Measurements from ENCODE around the gene NIF3L1. TPM values are rescaled to one million over a fixed set of nuclear protein-coding genes. Genes with fewer than 3 reads are reported as not detected.

Gene NIF3L1
- total and polyA plus RNA-seq, 2 of the 13 experiments (the other 11 are each of a cell fraction or from before 2014, with no cell fraction given): 67.9 to 75.2 TPM

DNA sequence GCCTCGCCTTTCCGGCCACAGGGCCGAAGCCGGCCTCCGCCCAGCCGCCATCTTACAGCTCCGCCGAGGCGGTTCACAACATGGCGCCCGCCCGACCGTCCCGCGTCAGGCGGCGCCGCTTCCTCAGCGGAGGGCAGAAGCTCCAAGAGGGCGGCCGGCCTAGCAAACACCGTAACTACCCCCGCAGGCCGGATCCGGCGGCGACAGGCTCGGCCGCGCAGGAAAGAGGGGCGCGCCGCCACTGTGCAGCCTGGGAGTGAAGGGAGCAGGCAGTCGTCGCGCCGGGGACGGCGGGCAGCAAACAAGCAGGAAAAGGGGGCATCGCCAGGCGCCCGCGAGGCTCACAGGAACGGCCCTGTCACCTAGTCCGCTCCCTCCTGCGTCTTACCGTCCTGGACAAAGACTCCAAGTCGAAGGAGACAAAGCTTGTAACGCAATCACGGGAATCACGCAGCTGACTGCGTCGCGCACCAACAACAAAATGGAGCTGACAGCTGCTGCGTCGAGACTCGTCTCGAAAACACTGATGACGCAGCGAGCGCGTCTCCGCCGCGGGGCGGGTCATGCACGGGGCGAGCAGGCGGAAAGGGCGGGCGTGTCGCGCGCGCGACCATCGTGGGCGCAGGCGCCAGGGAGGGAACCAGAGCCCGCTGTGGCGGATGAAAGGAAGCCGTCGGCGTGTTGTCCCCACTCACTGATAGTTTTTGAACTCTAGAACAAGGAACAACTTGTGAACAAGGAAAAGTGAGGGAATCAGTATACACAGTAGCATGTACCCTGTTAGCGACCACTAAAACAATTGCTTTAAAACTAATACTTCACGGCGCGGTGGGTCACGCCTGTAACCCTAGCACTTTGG lies 24.8 kb upstream of the NIF3L1 start, which contains the start of gene CLK1 (continued):
- TF ChIP-seq, protein P1, sequence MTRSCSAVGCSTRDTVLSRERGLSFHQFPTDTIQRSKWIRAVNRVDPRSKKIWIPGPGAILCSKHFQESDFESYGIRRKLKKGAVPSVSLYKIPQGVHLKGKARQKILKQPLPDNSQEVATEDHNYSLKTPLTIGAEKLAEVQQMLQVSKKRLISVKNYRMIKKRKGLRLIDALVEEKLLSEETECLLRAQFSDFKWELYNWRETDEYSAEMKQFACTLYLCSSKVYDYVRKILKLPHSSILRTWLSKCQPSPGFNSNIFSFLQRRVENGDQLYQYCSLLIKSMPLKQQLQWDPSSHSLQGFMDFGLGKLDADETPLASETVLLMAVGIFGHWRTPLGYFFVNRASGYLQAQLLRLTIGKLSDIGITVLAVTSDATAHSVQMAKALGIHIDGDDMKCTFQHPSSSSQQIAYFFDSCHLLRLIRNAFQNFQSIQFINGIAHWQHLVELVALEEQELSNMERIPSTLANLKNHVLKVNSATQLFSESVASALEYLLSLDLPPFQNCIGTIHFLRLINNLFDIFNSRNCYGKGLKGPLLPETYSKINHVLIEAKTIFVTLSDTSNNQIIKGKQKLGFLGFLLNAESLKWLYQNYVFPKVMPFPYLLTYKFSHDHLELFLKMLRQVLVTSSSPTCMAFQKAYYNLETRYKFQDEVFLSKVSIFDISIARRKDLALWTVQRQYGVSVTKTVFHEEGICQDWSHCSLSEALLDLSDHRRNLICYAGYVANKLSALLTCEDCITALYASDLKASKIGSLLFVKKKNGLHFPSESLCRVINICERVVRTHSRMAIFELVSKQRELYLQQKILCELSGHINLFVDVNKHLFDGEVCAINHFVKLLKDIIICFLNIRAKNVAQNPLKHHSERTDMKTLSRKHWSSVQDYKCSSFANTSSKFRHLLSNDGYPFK (CRISPR knock-in tag; IDR thresholded peaks at IDR 0.05; ENCODE audit: borderline replicate concordance): peak; percentile 97
- TF ChIP-seq CBX1 (IDR thresholded peaks at IDR 0.05; ENCODE audit: low read depth) (peak; percentile 93), ZNF580 (CRISPR knock-in tag; IDR thresholded peaks at IDR 0.05; ENCODE audit: borderline replicate concordance, low read depth) (peak; percentile 91; the same call in 1 of the 2 replicates), SALL2 (CRISPR knock-in tag; IDR thresholded peaks at IDR 0.05) (peak; percentile 99), NAIF1 (CRISPR knock-in tag; IDR thresholded peaks at IDR 0.05; ENCODE audit: borderline replicate concordance) (peak; percentile 88), KLF6 (CRISPR knock-in tag; IDR thresholded peaks at IDR 0.05) (peak; percentile 99; the same call in 1 of the 2 replicates), ZBTB39 (CRISPR knock-in tag; IDR thresholded peaks at IDR 0.05) (no peak), ZNF563 (CRISPR knock-in tag; IDR thresholded peaks at IDR 0.05) (peak; percentile 80), KAT2B (IDR thresholded peaks at IDR 0.05; ENCODE audit: borderline replicate concordance, low read depth, low read length) (no peak), ZNF687 (CRISPR knock-in tag; IDR thresholded peaks at IDR 0.05) (peak; percentile 99), TFDP2 (CRISPR knock-in tag; IDR thresholded peaks at IDR 0.05) (peak; percentile 94), ZFP36 (IDR thresholded peaks at IDR 0.05; ENCODE audit: borderline replicate concordance, low read depth, low read length, partially characterized antibody) (no peak), IKZF1 (IDR thresholded peaks at IDR 0.05) (no peak)
- TF ChIP-seq, protein P2, sequence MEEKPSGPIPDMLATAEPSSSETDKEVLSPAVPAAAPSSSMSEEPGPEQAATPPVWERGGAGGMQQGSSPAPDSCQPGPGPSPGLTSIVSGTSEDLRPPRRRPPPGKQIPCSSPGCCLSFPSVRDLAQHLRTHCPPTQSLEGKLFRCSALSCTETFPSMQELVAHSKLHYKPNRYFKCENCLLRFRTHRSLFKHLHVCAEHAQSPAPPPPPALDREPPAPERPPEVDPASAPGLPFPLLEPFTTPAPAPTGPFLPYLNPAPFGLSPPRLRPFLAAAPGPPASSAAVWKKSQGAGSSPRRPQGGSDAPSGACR (CRISPR knock-in tag; IDR thresholded peaks at IDR 0.05): peak; percentile 90; the same call in 1 of the 2 replicates
